DND-41 (cell line): ENCODE data around the gene XAGE3.

ENCODE experiments used
- ATAC-seq: fragments of 200-7000 bp; cut with Tn5 transposase; 3 replicates; pipeline ENCODE4 v1.9.1; 2021; ENCODE audit warnings: low read depth; ENCODE audit not compliant: insufficient read depth
- DNase-seq: peaks from one replicate; pipeline ENCODE4 v3.0.0-alpha.2; 2020
- H2AFZ ChIP-seq: 2 replicates; pipeline ENCODE4 v1.6.0; 2012; ENCODE audit warnings: low read depth, low read length
- H3K27ac ChIP-seq: 2 replicates; pipeline ENCODE4 v1.5.1; 2012; ENCODE audit warnings: low read length, inconsistent platforms
- H3K27me3 ChIP-seq: fragments of 200-600 bp; sonication (generic); 2 replicates; pipeline ENCODE4 v1.6.0; 2012; ENCODE audit warnings: low read length, mild to moderate bottlenecking, inconsistent platforms; ENCODE audit not compliant: insufficient read depth, poor library complexity
- H3K36me3 ChIP-seq: 2 replicates; pipeline ENCODE4 v1.5.1; 2012; ENCODE audit warnings: low read length, inconsistent platforms; ENCODE audit not compliant: insufficient read depth
- H3K4me1 ChIP-seq: 2 replicates; pipeline ENCODE4 v1.5.1; 2012; ENCODE audit warnings: mild to moderate bottlenecking, low read length; ENCODE audit not compliant: insufficient read depth
- H3K4me2 ChIP-seq: 2 replicates; pipeline ENCODE4 v1.6.0; 2012; ENCODE audit warnings: mild to moderate bottlenecking, moderate library complexity, low read length, inconsistent platforms; ENCODE audit not compliant: insufficient read depth
- H3K4me3 ChIP-seq, 2 experiments: fragments of 200-600 bp in 1 of 2; shearing (Covaris generic) in 1 of 2; 2 replicates each; pipeline ENCODE4 v1.5.1; 2012 to 2016; ENCODE audit warnings: inconsistent platforms in 2 of 2, low read length in 2 of 2, mild to moderate bottlenecking in 2 of 2, low read depth in 1 of 2, moderate library complexity in 1 of 2
- H3K79me2 ChIP-seq: 2 replicates; pipeline ENCODE4 v1.6.0; 2012; ENCODE audit warnings: low read length, inconsistent platforms; ENCODE audit not compliant: insufficient read depth
- H3K9ac ChIP-seq: 2 replicates; pipeline ENCODE4 v1.6.0; 2012; ENCODE audit warnings: low read depth, mild to moderate bottlenecking, inconsistent platforms, low read length, moderate library complexity
- H3K9me3 ChIP-seq: 2 replicates; pipeline ENCODE4 v1.5.1; 2012; ENCODE audit warnings: low read length, moderate library complexity, mild to moderate bottlenecking, inconsistent platforms; ENCODE audit not compliant: insufficient read depth, severe bottlenecking
- H4K20me1 ChIP-seq: 2 replicates; pipeline ENCODE4 v1.6.0; 2012; ENCODE audit warnings: low read length; ENCODE audit not compliant: insufficient read depth
- CTCF ChIP-seq: IDR thresholded peaks from 2 replicates; pipeline ENCODE4 v1.5.1; 2012; ENCODE audit warnings: borderline replicate concordance, low read length, moderate library complexity, mild to moderate bottlenecking; ENCODE audit not compliant: poor library complexity, severe bottlenecking; ENCODE audit errors: extremely low read depth
- EZH2 ChIP-seq: IDR thresholded peaks from 3 replicates; pipeline ENCODE4 v1.6.1; 2012; ENCODE audit warnings: borderline replicate concordance, low read depth, mild to moderate bottlenecking, moderate library complexity, low read length, inconsistent platforms; ENCODE audit not compliant: severe bottlenecking

Gene XAGE3

GRCh38 chrX:52824608-52825007, 43.3 kb downstream of the XAGE3 start:
- Histone ChIP-seq H3K4me2 (no peak overlapping the region), H3K79me2 (no peaks in the 10 kb centered on the region), H3K4me1 (no peaks in the 10 kb centered on the region), H3K27me3 (no peaks in the 10 kb centered on the region), H3K27ac (no peak overlapping the region), H2AFZ (no peak overlapping the region), H4K20me1 (no peaks in the 10 kb centered on the region), H3K36me3 (no peaks in the 10 kb centered on the region), H3K9me3 (no peaks in the 10 kb centered on the region), H3K4me3 (no peak overlapping the region), H3K9ac (no peak overlapping the region)
- DNase-seq: no peak
- no peak for ATAC-seq
- no peak for TF ChIP-seq EZH2
- no peak for TF ChIP-seq CTCF

GRCh38 chrX:52821079-52821760, 46.7 kb downstream of the XAGE3 start:
- DNase-seq (no peak), ATAC-seq (no peak)

GRCh38 chrX:52819788-52820187, 48.1 kb downstream of the XAGE3 start:
- Histone ChIP-seq H3K9ac (no peak overlapping the region), H3K27me3 (no peaks in the 10 kb centered on the region), H3K4me1 (no peaks in the 10 kb centered on the region), H3K79me2 (no peaks in the 10 kb centered on the region), H3K4me3 (no peak overlapping the region), H3K9me3 (no peaks in the 10 kb centered on the region), H3K36me3 (no peaks in the 10 kb centered on the region), H3K4me2 (no peak overlapping the region), H4K20me1 (no peaks in the 10 kb centered on the region), H2AFZ (no peak overlapping the region), H3K27ac (no peak overlapping the region)
- DNase-seq: no peak
- no peak for ATAC-seq
- no peak for TF ChIP-seq CTCF

More at GRCh38 chrX:52821079-52821760, 46.7 kb downstream of the XAGE3 start:
- Histone ChIP-seq H3K27ac (no peak overlapping the region), H3K4me1 (no peaks in the 10 kb centered on the region), H3K4me3 (no peak overlapping the region), H4K20me1 (no peaks in the 10 kb centered on the region), H3K36me3 (no peaks in the 10 kb centered on the region), H3K4me2 (no peak overlapping the region), H3K79me2 (no peaks in the 10 kb centered on the region), H3K9me3 (no peaks in the 10 kb centered on the region), H3K27me3 (no peaks in the 10 kb centered on the region), H2AFZ (no peak overlapping the region), H3K9ac (no peak overlapping the region)
- no peak for TF ChIP-seq CTCF
- TF ChIP-seq EZH2: no peak
